Measurements from ENCODE around the gene ZBED2.

- no peak for TF ChIP-seq CTCF (conservative IDR thresholded peaks at IDR 0.05)
- TF ChIP-seq EZH2 (IDR thresholded peaks at IDR 0.05; ENCODE audit: low read depth) = no peak
These were observed 23.2 kb downstream of the ZBED2 start for GRCh38 chr3:111571907-111572460.

Measured in PC-9 (cell line).